Measurements from ENCODE around the gene PRKACA.

DNA sequence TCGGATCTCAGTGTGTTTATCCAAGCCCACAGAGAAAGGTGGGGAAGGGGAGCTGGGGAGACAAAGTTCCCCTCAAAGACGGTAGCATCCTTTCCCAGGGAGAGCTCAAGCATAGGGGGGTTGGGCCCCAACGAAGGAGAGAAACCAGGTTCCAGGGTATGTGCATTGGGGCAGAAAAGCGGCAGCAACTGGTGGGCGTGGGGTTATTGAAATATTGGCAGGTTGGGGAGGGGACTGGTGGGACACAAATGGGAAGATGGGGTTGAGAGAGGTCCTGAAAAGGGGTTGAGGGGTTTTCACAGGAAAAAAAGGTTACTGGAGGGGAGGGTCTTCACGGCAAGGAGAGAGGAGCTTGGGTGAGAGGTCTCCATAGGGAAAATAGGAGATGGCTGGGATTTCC is 17.8 kb upstream of the PRKACA start:
- no peak for TF ChIP-seq POLR2AphosphoS5 (IDR thresholded peaks at IDR 0.05; ENCODE audit: low read depth)
- TF ChIP-seq, protein P1, sequence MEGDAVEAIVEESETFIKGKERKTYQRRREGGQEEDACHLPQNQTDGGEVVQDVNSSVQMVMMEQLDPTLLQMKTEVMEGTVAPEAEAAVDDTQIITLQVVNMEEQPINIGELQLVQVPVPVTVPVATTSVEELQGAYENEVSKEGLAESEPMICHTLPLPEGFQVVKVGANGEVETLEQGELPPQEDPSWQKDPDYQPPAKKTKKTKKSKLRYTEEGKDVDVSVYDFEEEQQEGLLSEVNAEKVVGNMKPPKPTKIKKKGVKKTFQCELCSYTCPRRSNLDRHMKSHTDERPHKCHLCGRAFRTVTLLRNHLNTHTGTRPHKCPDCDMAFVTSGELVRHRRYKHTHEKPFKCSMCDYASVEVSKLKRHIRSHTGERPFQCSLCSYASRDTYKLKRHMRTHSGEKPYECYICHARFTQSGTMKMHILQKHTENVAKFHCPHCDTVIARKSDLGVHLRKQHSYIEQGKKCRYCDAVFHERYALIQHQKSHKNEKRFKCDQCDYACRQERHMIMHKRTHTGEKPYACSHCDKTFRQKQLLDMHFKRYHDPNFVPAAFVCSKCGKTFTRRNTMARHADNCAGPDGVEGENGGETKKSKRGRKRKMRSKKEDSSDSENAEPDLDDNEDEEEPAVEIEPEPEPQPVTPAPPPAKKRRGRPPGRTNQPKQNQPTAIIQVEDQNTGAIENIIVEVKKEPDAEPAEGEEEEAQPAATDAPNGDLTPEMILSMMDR (IDR thresholded peaks at IDR 0.05; ENCODE audit: insufficient read depth, low read length), result no peak

Data from HL-60 (cell line).